Measurements from ENCODE around the gene ZSWIM3.
A peak's percentile ranks its signal among the peaks of the same experiment; 100 is the strongest.

The ZSWIM3 gene

GRCh38 chr20:45832619-45833018, 24.8 kb upstream of the ZSWIM3 start:
- TF ChIP-seq EZH2phosphoT487 (IDR thresholded peaks at IDR 0.05; ENCODE audit: low read depth) (no peak), CTCF (IDR thresholded peaks at IDR 0.05; ENCODE audit: low read depth, low read length) (no peak)
- no peak overlapping the region for H2AFZ ChIP-seq (ENCODE audit: low read depth, low read length)
- no peaks in the 10 kb centered on the region for H3K79me2 ChIP-seq (ENCODE audit: low read length)
- H3K4me2 ChIP-seq (ENCODE audit: low read length) = no peak overlapping the region
- H3K36me3 ChIP-seq (replicated peaks; ENCODE audit: low read depth, low read length) = no peaks in the 10 kb centered on the region
- H3K27me3 ChIP-seq (ENCODE audit: low read depth, low read length) = peaks cover 14% of the 10 kb centered on the region
- H3K9me3 ChIP-seq (ENCODE audit: insufficient read depth, low read length) = no peaks in the 10 kb centered on the region
- H4K20me1 ChIP-seq (ENCODE audit: insufficient read depth, low read length) = no peaks in the 10 kb centered on the region
- no peak overlapping the region for H3K27ac ChIP-seq (ENCODE audit: low read length)
- H3K9ac ChIP-seq (ENCODE audit: low read length) = no peak overlapping the region
- H3K4me1 ChIP-seq (ENCODE audit: low read length) = peaks cover 4% of the 10 kb centered on the region; the same call in 1 of the 2 replicates
- H3K4me3 ChIP-seq (ENCODE audit: low read length) = no peak overlapping the region

- peak within 1 kb of the TSS; percentile 84 for H2AFZ ChIP-seq (ENCODE audit: low read depth, low read length)
- H3K27ac ChIP-seq (ENCODE audit: low read length) = no peak within 1 kb of the TSS
- peaks cover 4% of the 10 kb centered on the region; the same call in 1 of the 2 replicates for H3K4me1 ChIP-seq (ENCODE audit: low read length)
- no peaks in the 10 kb centered on the region for H3K79me2 ChIP-seq (ENCODE audit: low read length)
- no peaks in the 10 kb centered on the region for H3K9me3 ChIP-seq (ENCODE audit: insufficient read depth, low read length)
- peak within 1 kb of the TSS; percentile 83 for H3K4me2 ChIP-seq (ENCODE audit: low read length)
- TF ChIP-seq CTCF (IDR thresholded peaks at IDR 0.05; ENCODE audit: low read depth, low read length) (no peak), EZH2phosphoT487 (IDR thresholded peaks at IDR 0.05; ENCODE audit: low read depth) (no peak)
- no peaks in the 10 kb centered on the region for H3K36me3 ChIP-seq (replicated peaks; ENCODE audit: low read depth, low read length)
- peaks cover 14% of the 10 kb centered on the region for H3K27me3 ChIP-seq (ENCODE audit: low read depth, low read length)
- H3K4me3 ChIP-seq (ENCODE audit: low read length) = peak within 1 kb of the TSS; percentile 75
- H3K9ac ChIP-seq (ENCODE audit: low read length) = peak within 1 kb of the TSS; percentile 55
- H4K20me1 ChIP-seq (ENCODE audit: insufficient read depth, low read length) = no peaks in the 10 kb centered on the region
Measured at GRCh38 chr20:45833030-45833882, 24.2 kb upstream of the ZSWIM3 start, which contains the start of gene SNX21. Gene SNX21 (plus strand): TSS chr20:45833799. CDS start chr20:45833920, 121 bp downstream.

GRCh38 chr20:45833883-45834796, 23.3 kb upstream of the ZSWIM3 start:
- Histone ChIP-seq H3K4me2 (ENCODE audit: low read length) (peak overlapping the region; percentile 83), H2AFZ (ENCODE audit: low read depth, low read length) (peak overlapping the region; percentile 84; the same call in 1 of the 2 replicates), H3K27ac (ENCODE audit: low read length) (no peak overlapping the region)

More at GRCh38 chr20:45833883-45834796, 23.3 kb upstream of the ZSWIM3 start:
- H4K20me1 ChIP-seq (ENCODE audit: insufficient read depth, low read length) = no peaks in the 10 kb centered on the region
- H3K27me3 ChIP-seq (ENCODE audit: low read depth, low read length) = peaks cover 10% of the 10 kb centered on the region
- peaks cover 4% of the 10 kb centered on the region; the same call in 1 of the 2 replicates for H3K4me1 ChIP-seq (ENCODE audit: low read length)
- no peak for TF ChIP-seq CTCF (IDR thresholded peaks at IDR 0.05; ENCODE audit: low read depth, low read length)
- no peak for TF ChIP-seq EZH2phosphoT487 (IDR thresholded peaks at IDR 0.05; ENCODE audit: low read depth)
- no peaks in the 10 kb centered on the region for H3K79me2 ChIP-seq (ENCODE audit: low read length)
- peak overlapping the region; percentile 75 for H3K4me3 ChIP-seq (ENCODE audit: low read length)
- H3K9ac ChIP-seq (ENCODE audit: low read length) = peak overlapping the region; percentile 55
- no peaks in the 10 kb centered on the region for H3K36me3 ChIP-seq (replicated peaks; ENCODE audit: low read depth, low read length)
- H3K9me3 ChIP-seq (ENCODE audit: insufficient read depth, low read length) = no peaks in the 10 kb centered on the region

Data from OCI-LY3 (cell line).